Measurements from ENCODE around the gene NRDE2.
"Not testable (repeated sequence)": the region's sequence is repeated elsewhere in the genome, so short reads cannot be mapped to it uniquely, and the experiment has no call there.

GRCh38 chr14:90247441-90247840 lies 84.3 kb downstream of the NRDE2 start:
- TF ChIP-seq CTCF (IDR thresholded peaks at IDR 0.05; ENCODE audit: low read length); EZH2 (optimal IDR thresholded peaks at IDR 0.05; ENCODE audit: low read depth, low read length); EZH2phosphoT487 (IDR thresholded peaks at IDR 0.05; ENCODE audit: low read length): not testable (repeated sequence)

Data from MM.1S (cell line).